NOMO-1 (cell line): ENCODE data around the gene SIRT3.
"Not testable (repeated sequence)": the region's sequence is repeated elsewhere in the genome, so short reads cannot be mapped to it uniquely, and the experiment has no call there.

Experiments
- DNase-seq, 2 experiments: peaks; one replicate each; lab custom pipeline; 2025; ENCODE audit not compliant: unreplicated experiment in 2 of 2; lab: John Stamatoyannopoulos, UW

The SIRT3 gene

DNA sequence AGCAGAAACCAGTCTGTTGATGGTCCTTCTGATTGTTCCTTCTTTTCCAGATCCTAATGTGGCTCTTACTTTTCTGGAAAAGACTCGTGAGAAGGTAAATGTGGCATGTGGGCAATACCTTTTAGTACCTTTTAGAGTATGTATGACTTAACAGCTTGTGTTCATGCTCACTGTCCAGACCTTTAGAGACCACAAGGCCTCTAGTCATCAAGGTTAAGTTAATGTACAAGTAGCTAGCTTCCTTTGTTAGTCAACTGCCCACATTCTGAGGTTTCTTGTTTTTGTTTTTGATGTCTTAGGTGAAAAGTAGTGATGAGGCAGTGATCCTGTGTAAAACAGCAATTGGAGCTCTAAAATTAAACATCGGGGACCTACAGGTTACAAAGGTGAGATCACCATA is 8.2 kb upstream of the SIRT3 start:
- DNase-seq, result no peak

- DNase-seq, result no peak
Measured at GRCh38 chr11:241634-242033, 5.5 kb upstream of the SIRT3 start.

- DNase-seq, result no peak
Measured at GRCh38 chr11:240315-240714, 4.2 kb upstream of the SIRT3 start.

- not testable (repeated sequence) for DNase-seq
Measured at GRCh38 chr11:238346-238745, 2.2 kb upstream of the SIRT3 start.

DNA sequence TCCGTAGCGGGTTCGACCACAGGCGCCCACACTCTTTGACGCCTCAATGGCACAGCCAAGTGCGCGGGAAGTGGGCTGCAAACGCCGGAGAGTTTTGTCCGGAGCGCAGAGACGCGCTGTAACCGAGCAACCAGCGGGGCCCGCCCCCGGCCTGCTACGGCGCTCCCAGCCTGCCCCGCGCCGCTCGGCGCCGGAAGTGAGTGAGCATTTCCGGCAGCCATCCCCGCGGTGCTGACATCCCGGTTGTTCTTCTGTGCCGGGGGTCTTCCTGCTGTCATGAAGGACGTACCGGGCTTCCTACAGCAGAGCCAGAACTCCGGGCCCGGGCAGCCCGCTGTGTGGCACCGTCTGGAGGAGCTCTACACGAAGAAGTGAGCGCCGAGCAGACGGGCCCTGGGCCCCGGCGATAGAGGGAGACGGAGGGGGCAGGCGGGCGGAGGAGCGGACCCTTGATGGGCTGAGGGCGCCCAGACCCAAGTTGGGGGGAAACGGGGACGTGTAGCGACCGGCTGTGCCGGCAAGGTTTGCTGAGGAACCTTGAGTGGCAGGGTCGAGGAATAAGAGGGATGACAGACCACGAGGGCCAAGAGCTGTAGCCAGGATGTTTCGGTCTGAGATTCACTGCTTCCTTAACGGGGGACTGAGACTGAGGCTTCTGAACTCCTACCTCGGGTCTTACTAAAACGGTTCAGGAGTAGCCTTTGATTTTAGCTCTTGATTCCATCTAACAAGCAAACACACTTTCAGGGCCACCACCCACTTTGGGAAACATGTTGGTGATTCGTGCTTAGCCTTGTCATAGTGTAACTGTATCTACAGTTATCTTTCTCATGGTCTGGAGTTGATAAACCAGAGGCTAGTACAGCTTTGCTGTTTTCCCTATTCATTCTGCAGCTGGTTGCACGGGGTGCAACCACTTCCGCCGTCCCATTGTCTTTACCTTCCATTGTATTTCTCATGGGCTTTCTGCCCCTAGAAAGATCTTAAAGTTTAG is 929 bp upstream of the SIRT3 start, which contains the start of gene PSMD13:
TSS of gene PSMD13 (plus strand) at position 203 of the 994 bp plus-strand sequence. CDS start at position 277, 74 bp downstream.
- DNase-seq, result peak; percentile 81 to 82

DNA sequence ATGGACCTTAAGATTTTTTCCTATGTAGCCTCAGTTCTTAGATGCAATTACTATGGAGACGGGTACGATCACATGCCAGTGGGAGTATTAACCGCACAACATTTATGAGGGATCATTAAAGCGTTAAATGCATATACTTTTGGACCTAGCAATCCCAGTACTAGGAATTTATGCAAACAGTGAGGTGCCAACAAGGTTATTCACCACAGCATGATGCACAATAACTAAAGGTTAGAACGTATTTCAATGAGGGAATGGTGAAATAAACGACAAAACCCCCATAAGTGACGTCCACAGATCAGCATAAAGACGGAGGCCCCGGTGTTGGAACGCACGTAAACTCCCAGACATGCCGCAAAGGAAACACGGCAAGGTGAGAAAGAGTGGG is 539 bp downstream of the SIRT3 start:
- DNase-seq, result no peak

DNA sequence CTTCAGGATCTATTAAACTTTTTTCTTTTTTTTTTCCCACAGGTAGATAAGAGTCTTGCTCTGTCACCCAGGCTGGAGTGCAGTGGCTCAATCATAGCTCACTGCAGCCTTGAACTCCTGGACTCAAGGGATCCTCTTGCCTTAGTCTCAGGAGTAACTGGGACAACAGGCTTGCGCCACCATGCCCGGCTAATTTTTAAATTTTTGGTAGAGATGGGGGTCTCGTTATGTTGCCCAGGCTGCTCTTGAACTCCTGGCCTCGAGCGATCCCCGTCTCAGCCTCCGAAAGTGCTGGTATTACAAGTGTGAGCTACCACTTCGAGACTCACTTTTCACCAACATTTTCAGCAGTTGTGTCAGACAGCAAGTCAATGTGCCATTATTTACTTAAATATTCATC is 962 bp downstream of the SIRT3 start:
- DNase-seq, result no peak

GRCh38 chr11:232783-233565 is 3.2 kb downstream of the SIRT3 start:
- DNase-seq, result no peak

GRCh38 chr11:230431-230830 is 5.7 kb downstream of the SIRT3 start:
- DNase-seq, result no peak

GRCh38 chr11:227824-228379 is 8.2 kb downstream of the SIRT3 start:
- DNase-seq, result no peak

DNA sequence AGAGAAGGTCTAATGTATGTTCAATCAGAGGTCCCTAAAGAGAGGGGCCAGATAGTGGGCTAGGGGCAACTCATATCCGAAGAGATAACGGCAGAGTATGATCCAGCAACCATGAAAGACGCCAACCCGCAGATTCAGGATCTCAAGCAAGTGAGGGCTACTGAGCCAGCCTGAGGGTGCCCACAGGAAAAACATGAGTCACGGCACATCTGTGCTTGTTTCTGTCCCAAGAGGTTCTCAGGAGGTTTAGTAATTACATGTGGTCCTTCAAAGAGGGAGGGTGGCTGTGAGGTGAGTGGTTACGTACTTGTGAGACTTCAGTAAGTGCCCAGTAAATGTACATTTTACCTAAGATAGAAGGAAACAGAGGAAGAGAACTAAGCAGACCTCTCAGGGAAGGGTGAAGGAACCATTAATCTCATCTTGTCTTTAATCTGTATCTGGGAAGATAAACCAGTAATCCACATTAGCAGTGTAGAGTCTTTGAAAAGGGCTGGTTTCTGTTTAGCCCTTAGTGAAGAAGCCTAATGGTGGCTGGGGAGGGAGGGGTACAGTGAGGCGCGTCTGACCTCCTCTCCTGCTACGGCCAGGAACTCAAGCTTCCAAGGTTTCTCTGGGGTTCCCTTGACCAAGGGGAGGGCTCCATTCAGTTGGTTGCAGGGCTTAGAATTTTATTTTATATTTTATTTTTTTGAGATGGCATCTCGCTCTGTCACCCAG is 10.2 kb downstream of the SIRT3 start:
- no peak for DNase-seq

DNA sequence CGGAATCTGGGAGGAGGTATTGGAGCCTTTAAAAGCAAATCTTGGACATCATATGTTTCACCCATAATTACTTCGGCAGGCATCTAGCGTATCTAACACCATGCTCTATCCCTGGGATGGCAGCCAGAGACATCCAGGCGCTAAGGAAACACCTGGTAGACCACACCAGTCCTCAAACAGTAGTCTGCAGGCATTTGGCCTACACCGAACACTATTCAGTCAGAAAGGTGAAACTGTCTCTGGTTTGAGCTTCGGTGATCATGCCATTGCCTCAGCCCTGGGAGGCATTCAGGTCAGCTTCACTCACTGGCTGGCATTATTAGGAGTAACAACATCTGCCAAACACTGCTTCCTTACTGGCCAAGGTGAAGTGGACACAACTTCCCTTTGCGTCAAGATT is 11.7 kb downstream of the SIRT3 start:
- DNase-seq, result no peak

- DNase-seq, result no peak
Measured at GRCh38 chr11:223884-224283, 12.3 kb downstream of the SIRT3 start.

DNA sequence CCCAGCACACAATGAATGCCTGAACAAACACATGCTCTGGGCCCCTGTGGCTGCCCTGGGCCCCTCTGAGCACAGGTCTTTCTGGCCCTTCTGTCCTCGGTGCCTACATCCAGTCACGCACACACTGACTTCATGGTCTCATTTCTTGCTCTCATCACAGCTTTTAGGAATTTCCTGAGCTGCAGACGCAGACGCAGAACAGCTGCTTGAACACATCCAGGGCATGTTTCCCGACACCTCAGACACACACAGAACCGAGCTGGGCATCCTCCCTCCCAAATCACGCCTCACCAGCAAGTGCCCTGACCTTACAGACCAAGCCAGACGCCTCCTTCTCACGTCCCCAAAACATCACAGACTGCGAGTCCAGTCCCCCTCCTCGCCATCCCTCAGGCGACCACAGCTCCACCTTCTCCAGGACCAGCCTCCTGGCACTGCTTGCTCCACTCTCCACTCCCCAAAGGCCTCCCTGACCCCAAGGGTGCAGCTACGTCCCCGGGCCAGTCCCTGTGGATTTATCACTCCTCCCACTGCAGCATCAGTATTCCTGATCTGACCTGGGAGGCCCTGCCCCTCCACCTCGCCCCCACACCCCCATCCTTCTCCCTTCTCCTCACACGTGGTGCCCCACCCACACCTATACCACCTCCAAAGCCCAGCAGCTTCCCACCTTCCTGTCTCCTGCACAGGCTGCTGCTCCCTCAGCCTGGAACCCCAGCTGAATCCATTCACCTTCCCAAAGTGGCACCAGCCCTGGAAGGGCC is 12.9 kb downstream of the SIRT3 start:
- no peak for DNase-seq

GRCh38 chr11:221998-222789 is 13.9 kb downstream of the SIRT3 start:
- DNase-seq, result no peak

- no peak for DNase-seq
Measured at GRCh38 chr11:221539-221938, 14.6 kb downstream of the SIRT3 start.

GRCh38 chr11:220641-221215 is 15.4 kb downstream of the SIRT3 start:
- not testable (repeated sequence) for DNase-seq

DNA sequence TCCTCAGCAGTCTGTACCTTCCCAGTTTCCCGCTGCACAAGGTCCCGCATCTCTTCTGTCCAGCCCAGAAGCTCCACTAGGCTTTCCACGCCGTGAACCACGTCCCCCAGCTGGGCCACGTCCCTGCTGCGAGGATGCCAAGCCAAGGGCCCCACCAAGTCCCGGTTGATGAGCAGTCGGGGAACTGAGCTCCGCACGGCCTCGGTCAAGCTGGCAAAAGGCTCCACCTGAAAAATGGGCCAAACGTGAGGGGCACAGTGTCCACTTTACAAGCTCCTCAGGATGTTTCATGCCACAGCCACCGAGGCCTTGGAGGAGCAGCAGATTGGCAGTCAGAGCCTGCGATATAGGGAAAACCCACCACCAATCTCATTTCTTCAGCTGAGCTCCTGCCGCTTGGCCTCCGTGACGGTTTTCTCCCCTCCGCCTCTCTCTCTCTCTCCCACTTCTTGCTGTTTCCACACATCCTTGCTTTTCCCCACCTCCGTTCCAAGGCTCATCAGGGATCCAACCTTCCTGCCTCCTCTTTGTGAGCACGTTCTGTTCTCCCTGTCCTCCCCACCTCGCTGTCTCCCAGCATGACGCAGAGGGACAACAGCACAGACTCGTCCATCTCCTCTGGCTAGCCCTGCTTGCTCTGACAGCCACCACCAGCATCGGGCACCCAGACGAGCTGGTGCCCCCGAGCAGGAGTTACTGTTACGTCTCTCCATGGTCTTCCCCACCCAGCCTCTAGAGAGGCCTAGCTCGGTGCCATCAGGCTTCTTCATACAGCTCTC is 17.1 kb downstream of the SIRT3 start:
- no peak for DNase-seq
